Head of caudate nucleus (tissue), 42 donors: ENCODE measurements around the gene RNF223.

Experiments used
- DNase-seq, 42 donors: peaks; one replicate each; pipeline versions ENCODE4 v3.0.0 to v3.0.0-alpha.2; 2020 to 2021; ENCODE audit warnings: mixed read lengths in 7 of 42
- intact Hi-C: fragments of 100-400 bp; cut with DNase I; formaldehyde crosslinking; loops from one replicate; pipeline ENCODE4 v1.15.0; 2022

RNF223 gene

DNA sequence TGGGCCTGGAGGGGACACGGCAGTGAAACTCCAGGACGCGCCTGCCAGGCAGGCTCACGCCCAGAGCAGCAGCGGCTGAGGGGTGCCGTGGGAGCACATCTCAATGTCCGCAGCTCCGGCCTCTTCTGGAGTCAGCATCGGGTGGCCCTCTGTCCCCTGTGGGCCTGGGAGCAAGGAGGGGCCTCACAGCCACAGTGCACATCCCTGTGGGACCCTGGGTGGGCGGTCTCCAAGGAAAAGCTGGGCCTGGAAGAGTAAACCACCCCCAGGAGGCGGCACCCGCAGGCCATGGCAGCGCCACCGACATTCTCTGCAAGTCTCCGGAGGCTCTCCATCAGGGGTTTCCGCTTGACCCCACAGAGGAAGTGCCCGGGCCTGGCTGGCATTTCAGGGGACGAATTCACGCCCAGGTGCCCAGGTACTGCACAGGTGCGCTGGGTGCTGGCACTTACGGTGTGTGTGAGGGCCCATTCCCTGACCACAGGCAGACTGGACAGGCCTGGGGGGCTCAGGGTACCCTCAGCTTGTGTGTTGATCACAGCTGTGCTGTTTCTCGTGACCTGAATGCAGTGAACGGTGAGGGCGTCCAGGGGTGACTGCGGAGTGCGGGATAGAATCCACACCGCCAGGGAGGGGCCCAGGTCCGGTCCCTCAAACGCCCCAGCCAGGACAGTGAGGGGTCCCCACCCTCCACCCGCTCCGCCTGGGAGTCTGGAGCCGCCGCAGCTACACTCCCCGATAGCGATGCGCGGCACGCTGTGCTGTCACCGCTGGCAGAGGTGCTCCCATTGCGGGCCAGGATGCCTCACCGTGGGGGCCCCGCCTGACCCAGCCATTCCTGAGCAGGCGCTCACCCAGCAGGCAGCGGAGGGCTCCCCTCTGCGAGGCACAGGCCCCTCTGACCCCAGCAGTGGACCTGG is 16.6 kb upstream of the RNF223 start:
- DNase-seq, result peak in 10 of 42 donors; percentile 1 to 35 (median 11)

DNA sequence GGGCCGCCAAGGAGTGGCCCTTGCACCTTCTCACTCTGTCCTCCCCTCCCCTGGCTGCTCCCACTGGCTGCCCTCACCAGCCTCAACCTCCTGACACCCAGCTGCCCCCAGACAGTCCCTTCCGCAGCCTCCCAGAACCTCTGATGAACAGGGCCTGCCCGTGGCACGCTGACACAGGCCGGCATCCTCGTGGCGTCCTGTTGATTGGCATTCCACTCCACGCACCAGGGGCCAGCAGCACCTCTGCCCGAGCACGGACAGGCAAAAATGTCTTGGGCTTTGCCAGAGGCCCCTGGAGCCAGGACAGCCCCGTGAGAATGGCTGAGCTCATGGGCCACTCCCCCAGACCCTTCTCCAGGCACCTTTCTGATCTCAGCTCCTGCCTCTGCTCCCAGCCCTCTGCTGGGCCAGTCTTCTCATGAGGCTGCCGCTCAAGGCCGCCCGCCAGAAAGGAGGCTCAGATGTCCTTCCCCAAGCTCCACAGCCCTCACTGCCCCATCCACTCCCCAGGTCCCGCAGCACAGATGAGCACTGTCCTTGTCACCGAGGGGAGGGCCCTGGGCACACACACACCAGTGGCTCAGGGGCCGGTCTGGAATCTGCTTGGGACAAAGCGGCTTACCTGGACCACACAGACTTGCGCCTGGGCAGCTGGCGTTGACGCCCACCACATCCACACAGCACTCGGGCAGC is 15.8 kb upstream of the RNF223 start:
- peak in 10 of 42 donors; percentile 1 to 36 (median 11) for DNase-seq
- intact Hi-C loops, result no loop called here

More for the DNA sequence above, 16.6 kb upstream of the RNF223 start:
- intact Hi-C loops, result no loop called here

DNA sequence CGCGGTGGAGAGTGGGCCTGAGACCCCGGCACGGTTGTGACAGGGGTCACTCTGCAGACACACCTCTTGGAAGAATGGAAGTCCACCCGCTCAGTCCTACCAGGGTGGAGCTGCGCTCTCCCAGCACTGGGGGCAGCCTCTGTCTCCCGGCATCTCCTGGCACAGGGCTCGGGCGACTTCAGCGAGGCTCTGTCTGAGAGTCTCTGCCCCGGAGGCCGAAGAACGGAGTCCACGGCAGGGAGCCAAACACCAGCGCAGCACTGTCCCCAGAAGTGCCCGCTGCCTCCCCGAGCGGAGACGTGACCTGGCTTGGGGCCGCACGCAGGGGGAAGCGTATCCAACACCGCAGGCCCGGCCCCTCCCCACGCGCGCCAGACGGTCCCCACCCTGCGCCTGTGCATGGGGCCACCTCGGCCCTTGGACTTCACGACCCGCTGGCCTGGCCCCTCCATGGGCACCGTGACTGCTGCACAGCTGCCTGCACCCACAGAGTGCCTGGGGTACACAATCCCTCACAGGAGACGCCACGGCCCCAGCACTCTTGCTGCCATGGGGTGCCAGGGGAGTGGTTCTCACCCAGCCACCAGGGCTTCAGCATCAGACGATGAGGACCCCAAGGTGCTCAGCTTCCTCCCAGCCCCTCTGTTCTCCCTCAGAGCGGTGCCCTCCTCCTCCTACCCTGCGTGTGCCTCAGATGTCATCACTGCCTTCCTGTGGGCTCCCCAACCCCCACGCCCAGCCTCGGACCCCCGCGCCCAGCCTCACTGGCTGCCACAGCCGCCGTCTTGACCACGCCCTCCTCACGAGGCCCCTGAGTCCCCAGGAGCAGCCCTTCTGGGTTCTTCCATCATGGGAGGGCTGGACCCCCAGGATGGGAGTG is 14.9 kb upstream of the RNF223 start:
- DNase-seq, result peak in 10 of 42 donors; percentile 0 to 34 (median 10)
- intact Hi-C loops, result no loop called here

- intact Hi-C loops, result no loop called here
- peak in 10 of 42 donors; percentile 1 to 34 (median 6) for DNase-seq
Measured at GRCh38 chr1:1088029-1088800, 14.1 kb upstream of the RNF223 start.

DNA sequence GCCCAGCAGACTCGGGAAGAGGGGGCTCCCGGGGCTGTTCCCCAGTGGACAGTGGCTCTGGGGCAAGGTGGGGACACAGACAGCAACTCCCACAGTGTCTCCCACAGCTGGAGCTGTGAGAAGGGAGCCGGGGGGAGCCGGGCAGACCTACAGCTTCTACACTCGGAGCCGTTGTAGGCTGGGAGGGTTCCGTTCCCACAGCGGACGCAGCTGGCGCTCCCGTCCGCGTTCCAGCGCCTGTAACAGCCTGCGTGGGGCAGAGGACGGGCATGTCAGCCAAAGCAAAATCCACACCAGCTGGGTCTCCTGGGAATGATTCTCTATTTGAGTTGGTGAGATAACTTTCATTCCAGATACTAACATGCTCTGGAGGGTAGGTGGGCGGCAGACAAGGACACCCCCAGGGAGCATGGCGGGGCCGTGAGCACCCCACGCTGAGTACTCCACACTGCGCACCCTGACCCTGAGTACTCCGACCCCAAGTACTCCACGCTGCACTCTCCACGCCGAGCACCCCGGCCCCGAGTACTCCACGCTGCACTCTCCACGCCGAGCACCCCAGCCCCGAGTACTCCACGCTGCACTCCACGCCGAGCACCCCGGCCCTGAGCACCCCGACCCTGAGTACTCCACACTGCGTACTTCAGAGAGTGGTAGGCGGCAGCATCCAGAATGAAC is 13.4 kb upstream of the RNF223 start:
- peak in 13 of 42 donors; percentile 1 to 35 (median 11) for DNase-seq
- intact Hi-C loops, result no loop called here

DNA sequence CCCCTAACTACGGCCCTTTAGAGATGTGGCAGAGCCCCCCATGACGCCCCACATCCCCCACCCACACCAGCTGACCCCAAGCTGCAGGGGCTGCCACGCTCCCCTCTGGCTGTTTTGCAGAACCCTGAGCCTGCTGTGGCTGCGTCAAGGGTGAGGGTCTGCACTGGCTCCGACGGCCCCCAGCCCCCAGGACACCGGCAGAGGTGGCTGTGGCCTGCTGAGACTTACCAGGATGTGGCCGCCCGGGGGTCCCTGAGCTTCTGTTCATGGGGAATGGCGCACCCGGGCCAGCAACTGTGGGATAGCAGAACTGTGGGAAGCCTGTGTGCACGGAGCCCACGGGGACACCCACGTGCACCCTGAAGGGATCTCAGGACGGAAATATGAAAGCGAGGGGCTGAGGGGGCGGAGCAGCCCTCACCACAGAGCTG is 12.8 kb upstream of the RNF223 start:
- peak in 11 of 42 donors; percentile 0 to 27 (median 13) for DNase-seq
- intact Hi-C loops, result no loop called here

DNA sequence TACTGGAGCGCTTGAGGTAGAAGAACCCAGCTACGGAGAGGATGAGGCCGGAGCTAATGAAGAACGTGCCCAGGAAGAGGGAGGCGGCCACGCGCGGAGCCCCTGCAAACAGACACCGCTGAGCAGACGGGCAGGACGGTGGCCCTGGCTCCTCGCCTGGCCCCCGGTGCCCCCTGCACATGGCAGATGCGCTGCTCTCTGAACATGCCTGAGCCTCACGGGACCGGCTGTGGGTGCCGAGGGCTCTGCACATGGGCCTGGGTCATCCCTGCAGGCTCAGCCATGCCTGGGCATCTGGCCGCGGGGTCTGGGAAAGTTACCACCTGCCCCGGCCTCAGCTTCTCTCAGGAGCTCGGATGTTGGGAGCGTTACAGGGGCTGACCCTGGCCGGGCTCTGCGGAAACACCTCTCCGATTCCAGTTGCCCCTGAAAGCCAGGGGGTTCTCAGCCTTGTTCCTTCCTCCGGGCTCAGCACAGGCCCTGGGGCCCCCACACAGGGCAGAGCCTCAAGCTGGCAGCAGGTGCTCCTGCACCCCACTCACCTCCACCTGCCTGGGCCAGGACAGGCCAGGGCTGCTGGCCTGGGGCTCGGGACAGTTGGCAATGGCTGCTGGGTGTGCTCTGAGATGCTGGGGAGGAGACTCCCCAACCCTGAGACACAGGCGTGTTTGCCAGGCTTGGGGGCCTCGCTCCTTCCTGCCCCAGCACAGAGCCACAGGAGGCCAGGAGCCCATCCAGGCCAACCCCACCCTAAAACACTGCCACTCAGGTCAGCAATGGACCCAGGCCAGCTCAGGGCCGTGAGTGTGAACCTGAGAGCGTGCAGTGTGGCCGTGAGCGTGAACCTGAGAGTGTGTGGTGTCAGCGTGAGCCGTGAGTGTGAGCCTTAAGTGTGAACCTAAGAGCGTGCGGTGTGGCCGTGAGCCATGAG is 12.1 kb upstream of the RNF223 start:
- intact Hi-C loops, result no loop called here
- DNase-seq, result peak in 11 of 42 donors; percentile 2 to 34 (median 11)

DNA sequence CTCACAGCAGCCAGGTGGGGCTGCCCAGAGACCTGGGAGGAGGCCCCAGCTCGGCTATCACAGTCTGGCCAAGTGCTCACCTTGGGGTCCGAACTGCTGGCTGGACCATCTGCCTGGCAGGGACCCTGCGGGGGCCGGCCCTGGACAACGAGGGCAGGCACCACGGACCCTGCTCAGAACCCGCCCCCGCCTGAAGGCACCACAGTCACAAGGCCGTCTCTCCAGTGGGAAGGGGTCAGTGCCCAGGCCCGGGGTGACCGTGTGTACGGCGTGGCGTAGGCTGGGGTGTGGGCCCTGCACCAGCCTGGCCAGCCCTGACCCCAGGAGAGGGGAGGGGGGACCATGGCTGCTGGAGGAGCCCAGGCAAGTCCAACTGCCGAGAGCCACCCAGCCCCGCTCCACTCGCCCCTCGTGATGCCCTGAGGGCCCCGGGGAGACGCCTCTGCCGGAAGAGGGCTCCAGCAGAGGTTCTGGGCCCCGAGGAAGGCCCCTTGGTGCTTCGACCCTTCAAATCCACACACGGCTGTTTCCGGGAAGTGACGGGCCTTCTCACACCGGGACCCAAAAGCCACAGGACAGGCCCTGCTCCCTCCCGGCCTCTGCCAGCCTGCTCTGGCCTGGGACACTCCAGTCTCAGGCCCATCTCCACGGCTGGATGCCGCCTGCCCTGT is 11.2 kb upstream of the RNF223 start:
- intact Hi-C loops, result no loop called here
- DNase-seq, result peak in 11 of 42 donors; percentile 2 to 29 (median 10)

GRCh38 chr1:1084372-1085170 is 10.5 kb upstream of the RNF223 start:
- DNase-seq, result peak in 13 of 42 donors; percentile 2 to 39 (median 9)
- intact Hi-C loops, result no loop called here

GRCh38 chr1:1083416-1084371 is 9.6 kb upstream of the RNF223 start:
- intact Hi-C loops, result no loop called here
- DNase-seq, result peak in 16 of 42 donors; percentile 1 to 42 (median 10)

DNA sequence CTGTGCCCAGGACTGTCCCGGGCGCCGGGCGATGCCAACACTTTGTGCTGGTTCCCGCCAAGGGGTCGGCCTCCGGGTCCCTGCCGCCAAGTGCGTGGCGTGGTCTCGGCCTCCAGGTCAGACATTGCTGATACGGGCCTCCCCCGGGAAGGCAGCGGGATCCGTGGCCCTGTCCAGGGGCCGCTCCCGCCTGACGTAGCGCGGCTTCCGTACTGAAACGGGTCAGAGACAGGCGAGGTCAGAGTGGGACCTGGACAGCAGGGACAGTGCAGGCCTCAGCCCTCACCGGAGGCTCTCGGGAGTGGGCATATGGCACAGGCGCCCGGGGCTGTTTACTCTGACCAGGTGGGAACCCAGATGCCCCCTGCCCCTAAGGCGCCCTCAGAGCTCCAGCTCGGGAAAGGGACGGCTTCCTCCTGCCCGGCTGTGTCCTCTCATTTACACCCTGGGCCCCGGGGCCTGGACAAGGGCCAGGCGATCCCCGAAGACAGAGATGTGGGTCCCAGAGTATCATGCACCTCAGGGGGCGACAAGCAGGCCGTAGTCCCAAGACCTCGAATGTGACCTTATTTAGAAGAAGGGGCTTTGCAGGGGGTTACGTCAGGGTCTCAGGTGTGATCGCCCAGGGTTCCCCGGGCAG is 8.8 kb upstream of the RNF223 start:
- DNase-seq, result peak in 15 of 42 donors; percentile 1 to 43 (median 8)
- intact Hi-C loops, result no loop called here

GRCh38 chr1:1082239-1082775 is 8.2 kb upstream of the RNF223 start:
- peak in 11 of 42 donors; percentile 1 to 39 (median 9) for DNase-seq

More at GRCh38 chr1:1082239-1082775, 8.2 kb upstream of the RNF223 start:
- intact Hi-C loops, result no loop called here
